Stimulated activated naive CD4-positive, alpha-beta T cell (primary cell): ENCODE measurements around the gene ATRN.
"Not testable (repeated sequence)": the region's sequence is repeated elsewhere in the genome, so short reads cannot be mapped to it uniquely, and the experiment has no call there.

ENCODE experiments used
- DNase-seq, 6 experiments: peaks; one replicate each; lab custom pipeline; 2025; lab: John Stamatoyannopoulos, UW

ATRN gene

GRCh38 chr20:3470208-3470626 is 601 bp upstream of the ATRN start:
- no peak for DNase-seq

GRCh38 chr20:3471397-3472021 is 691 bp downstream of the ATRN start:
- peak in 1 of 6 experiments; percentile 35 for DNase-seq

DNA sequence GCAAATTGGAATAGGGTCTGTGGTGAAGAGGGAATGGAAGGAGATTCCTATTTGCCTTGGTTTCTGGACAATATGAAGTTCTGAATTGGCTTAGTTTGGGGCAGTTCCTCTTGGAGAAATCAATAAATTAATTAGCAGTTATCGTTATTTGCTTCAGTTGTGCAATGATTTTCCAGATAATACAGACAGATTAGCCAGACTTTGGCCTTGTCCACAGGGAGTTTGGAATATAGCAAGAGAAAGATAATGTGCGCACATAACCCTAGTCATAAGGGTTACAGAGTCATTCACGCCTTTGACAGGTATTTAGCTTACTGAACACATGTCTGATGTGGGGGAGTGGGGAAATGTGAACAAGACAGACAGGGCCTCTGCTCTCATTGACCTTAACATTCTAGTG is 1.3 kb downstream of the ATRN start:
- DNase-seq: no peak

DNA sequence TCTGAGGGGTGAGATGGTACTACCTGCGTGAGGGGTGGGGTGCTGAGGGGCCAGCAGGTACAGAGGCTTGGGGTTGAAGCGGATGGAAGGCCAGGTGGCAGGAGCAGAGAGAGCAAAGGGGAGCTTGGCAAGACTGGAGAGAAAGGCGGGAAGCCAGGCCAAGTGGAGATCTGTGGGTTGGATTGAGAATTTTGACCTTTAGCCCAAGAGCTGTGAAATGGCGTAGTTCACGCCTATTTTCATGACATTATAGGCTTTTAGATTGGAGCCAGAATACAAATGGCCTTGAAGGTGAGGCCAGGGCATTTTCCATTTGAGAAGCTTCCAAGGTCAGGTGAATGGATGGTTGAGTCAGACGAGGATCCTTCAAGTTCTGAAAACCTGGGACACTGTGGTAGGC is 2.5 kb downstream of the ATRN start:
- DNase-seq: no peak

GRCh38 chr20:3473944-3474343 is 3.1 kb downstream of the ATRN start:
- no peak for DNase-seq

GRCh38 chr20:3477003-3477860 is 6.4 kb downstream of the ATRN start:
- DNase-seq: not testable (repeated sequence)

DNA sequence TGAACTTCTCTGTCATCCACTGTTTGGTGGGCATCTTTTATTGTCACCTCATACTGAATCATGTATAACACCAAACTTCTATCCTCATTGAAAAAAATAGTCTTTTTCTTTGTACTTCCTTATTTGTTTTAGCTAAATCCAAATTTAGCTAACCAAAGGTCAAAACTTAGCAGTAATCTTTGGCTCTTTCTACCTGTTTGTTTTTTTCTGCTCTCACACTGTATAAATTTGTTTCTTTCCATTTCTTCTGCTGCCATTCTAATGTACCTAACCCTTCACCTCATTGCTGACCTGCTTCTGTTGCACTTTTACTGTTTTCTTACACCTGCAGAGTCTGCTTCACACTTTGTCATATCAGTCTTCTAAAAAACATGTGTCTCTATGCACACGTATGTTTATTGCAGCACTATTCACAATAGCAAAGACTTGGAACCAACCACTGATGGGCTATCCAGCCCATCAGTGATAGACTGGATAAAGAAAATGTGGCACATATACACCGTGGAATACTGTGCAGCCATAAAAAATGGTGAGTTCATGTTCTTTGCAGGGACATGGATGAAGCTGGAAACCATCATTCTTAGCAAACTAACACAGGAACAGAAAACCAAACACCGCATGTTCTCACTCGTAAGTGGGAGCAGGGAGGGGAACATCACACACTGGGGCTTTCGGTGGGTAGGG is 7.2 kb downstream of the ATRN start:
- DNase-seq: no peak

GRCh38 chr20:3479025-3479424 is 8.2 kb downstream of the ATRN start:
- DNase-seq: no peak

DNA sequence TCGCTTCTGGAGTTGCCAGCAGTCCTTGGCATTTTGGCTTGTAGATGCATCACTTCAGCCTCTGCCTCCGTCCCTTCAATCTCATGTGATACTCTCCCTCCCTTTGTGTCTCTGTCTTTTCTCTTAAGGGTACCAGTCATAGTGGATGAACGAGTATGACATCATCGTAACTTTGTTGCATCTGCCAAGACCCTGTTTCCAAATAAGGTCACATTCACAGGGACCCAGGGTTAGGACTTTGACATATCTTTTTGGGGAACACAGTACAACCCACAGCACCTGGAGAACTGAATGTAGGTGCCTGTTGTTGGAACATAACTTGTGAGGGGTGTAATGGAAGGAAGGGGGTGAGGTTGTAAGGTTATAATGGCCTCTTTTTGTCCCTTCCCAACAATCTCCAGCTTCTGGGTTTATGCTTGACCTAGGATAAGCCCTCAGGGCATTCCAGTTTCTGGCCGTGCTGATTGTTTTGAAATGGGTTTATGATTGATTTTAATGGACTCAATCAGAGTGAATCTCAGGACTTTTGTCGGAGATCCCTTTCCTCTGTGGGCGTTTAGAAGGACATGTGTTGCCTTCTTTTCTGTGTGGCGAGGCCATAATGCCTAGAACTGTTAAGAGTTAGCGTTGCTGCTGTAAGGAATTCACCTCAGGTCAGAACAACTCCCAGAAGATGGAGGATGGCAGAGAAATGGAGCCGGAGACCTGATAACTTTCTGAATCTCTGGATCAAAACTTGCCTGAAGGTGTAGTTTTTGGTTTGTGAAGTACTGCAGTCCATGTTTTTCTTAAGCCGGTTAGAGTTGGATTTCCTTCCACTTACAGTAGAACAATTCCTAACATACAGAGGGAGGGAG is 9.2 kb downstream of the ATRN start:
- no peak for DNase-seq

DNA sequence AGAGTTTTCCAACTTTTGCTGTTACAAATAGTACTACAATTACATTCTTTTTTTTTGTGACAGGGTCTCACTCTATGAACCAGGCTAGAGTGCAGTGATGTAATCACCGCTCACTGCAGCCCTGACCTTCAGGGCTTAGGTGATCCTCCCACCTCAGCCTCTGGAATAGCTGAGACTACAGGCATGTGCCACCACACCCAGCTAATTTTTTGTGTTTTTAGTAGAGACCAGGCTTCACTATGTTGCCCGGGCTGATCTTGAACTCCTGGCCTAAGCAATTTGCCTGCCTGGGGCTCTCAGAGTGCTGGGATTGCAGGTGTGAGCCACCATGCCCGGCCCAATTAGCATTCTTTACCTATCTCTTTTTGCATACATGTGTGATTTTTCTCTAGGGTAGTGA is 12.5 kb downstream of the ATRN start:
- DNase-seq: no peak

- no peak for DNase-seq
Measured at GRCh38 chr20:3483784-3484183, 13.0 kb downstream of the ATRN start.

DNA sequence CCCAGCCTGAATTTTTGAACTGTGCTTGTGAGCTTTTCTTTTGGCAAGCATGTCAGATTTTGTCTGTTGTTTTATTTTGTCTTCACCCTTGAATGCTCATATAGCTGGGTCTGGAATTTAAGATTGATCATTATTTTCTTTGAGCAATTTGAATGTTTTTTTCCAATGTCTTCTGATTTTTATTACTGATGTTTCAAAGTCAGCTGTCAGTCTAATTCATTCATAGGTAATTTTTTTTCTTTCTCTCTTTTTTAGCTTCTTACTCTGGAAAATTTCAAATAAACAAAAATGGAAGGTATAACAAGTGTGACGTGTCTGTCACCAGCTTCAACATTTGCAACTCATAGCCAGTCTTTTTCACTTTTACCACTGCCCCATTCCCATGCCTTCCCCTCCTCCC is 15.1 kb downstream of the ATRN start:
- DNase-seq: no peak

DNA sequence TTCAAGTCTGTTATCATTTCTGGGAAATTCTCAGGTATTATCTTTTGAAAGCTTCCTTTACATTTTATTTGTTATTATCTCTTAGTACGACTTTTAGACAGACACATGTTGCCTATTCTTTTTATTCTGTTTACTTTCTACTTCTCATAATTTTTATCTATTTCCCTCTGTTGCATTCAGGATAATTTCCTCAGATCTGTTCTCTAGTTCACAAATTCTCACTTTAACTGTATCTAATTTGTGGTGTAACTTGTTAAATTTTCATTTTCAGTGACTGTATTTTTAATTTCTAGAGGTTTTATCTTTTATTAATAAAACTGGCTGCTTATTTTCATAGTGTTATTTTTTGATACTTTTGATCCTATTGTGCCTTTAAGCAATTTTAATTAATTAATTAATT is 16.0 kb downstream of the ATRN start:
- no peak for DNase-seq

DNA sequence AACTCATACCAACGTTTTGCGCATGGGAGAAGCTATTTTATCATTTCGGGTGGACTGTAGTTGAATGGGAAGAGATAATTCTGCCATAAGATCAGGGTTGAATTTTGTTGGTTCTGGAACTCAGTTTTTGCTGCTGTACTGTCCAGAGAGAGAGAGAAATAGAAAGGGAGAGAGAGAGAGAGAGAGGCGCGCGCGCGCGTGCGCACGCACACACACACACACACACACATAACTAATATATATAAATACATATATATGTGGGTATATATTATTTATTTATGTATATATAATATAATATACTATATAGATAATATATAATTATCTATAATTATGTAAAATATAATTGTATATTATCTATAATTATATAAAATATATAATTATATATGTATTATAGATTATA is 21.9 kb downstream of the ATRN start:
- no peak for DNase-seq

DNA sequence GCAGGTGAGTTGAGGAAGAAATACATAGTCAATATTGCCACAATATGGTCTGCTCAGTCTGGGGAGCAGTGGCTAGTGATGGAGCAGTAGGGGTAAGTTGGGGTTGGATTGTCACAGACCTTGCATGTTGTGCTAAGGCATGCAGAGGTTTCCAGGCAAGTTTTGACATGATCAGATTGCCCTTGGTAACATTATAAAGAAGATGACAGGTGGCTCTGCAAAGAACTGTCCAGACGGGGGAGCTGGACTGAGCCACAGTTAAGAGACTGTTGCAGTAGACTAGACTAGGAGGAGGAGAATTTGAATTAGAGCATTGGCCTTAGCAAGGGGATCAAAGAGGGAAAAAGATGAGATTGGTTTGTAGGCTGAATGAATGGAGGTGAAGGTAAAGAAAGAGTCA is 23.4 kb downstream of the ATRN start:
- no peak for DNase-seq

DNA sequence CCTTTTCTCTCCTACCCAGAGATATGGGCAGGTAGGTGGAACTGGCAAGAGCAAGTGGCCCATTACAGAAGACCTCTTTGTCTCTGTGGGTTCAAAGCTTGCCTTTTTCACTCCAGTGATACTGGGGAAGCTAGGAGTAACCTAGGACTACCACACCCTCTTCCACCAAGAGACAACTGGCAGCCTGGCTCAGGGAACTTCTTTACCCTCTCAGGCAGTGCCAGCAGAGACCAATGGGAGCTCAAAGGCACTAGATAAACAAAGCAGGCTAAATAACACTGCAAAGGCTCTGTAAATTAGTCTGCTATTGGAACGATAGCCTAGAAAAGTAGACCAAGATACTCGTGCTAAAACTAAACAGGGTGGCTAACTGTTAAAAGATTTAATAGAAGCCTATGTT is 32.1 kb downstream of the ATRN start:
- DNase-seq: no peak

- no peak for DNase-seq
Measured at GRCh38 chr20:3505148-3505547, 34.3 kb downstream of the ATRN start.

- no peak for DNase-seq
Measured at GRCh38 chr20:3509064-3509463, 38.2 kb downstream of the ATRN start.

- no peak for DNase-seq
Measured at GRCh38 chr20:3510110-3510509, 39.3 kb downstream of the ATRN start.

- not testable (repeated sequence) for DNase-seq
Measured at GRCh38 chr20:3512239-3512638, 41.4 kb downstream of the ATRN start.

DNA sequence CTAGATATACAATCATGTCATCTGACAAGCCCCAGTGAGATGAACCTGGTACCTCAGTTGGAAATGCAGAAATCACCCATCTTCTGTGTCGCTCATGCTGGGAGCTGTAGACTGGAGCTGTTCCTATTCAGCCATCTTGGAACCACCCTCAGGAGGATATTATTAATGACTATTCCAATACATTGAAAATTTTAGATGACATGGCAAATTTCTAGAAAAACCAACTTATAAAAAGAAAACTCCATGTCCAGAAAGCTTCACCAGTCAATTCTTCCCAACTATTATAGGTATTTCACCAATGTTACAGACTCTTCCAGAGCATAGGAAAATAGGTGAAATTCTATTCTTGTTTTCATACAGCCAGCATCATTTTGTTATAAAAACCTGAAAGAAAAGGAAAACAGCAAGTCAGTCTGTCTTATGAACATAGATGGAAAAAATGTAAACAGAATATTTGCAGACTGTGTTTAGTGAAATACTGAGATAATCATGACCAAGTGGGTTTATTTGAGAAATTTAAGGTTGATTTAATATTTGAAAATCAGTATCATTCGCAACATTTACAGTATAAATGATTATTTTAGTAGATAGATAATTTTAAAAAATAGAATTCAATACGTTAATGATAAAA is 43.3 kb downstream of the ATRN start:
- no peak for DNase-seq
